HuH-7.5 (cell line): ENCODE data around the gene BICD2.
"Not testable (repeated sequence)": the region's sequence is repeated elsewhere in the genome, so short reads cannot be mapped to it uniquely, and the experiment has no call there.

Experiments used
- DNase-seq: peaks from one replicate; pipeline ENCODE4 v3.0.0; 2011; ENCODE audit warnings: low spot score

BICD2 gene

GRCh38 chr9:92770360-92770995 lies 5.8 kb upstream of the BICD2 start:
- no peak for DNase-seq

DNA sequence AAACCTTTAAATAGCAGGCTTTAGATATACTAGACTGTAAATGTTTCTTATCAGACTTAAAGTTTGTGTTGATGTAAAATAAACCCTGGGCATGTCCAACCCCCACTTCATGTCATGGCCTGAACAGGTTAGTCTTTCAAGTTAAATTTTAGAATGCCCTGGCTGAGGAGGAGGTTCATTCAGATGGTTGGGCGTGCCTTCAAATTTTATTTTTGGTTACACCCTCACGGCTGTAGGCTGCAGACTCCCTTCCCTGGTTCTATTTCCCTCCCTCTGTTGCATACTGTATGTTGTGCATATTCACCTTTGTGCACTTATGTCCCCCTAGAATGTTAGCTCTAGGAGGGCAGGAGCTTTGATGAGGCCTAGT lies 5.3 kb upstream of the BICD2 start:
- DNase-seq, result no peak

GRCh38 chr9:92769286-92769685 lies 4.7 kb upstream of the BICD2 start:
- no peak for DNase-seq

- not testable (repeated sequence) for DNase-seq
These were observed 4.2 kb upstream of the BICD2 start for GRCh38 chr9:92768816-92769215.

DNA sequence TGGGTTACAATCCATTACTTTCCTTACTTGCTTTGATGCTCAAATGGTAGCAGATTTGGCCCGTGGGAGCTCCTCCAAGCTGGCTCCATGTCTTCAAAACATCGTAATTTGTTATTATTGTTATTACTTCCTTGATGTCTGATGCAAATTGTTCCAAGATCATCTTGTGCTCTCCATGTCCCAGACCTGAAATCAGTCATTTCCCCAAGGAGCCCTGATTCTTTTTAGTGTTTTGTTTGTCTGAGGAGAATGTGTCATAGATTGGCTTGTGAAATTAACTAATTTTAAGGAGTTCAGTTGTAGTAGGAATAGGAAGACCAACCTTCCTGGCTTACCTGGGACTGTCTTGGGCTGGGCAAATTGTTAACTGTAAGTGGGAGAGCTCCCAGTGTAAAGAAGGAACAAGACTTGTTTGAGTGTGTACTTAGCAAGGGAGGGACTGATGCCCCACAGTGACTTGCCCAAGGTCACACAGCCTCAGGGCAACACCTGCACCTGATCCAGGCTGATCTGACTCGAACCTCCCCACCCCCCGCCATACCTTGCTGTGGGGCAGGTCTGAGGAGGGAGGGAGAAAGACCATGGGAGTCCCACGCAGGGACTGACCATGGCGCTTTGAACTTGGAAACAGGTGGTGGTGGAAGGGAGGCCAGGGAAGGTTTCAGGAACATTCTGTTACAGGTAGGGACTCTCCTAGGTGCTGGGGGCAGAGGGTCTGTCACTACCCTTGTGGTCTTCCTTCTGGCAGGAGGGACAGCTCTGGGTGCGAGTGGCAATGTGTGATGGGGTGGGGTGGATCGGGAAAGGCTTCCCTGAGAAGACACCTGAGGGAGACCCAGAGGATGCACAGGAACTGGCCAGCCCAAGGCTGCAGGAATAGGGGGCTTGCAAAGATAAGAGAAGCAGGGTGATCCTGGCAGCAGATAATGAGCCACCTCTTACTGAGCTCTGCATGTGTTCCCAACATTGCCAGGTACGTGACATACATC lies 2.7 kb upstream of the BICD2 start:
- no peak for DNase-seq

DNA sequence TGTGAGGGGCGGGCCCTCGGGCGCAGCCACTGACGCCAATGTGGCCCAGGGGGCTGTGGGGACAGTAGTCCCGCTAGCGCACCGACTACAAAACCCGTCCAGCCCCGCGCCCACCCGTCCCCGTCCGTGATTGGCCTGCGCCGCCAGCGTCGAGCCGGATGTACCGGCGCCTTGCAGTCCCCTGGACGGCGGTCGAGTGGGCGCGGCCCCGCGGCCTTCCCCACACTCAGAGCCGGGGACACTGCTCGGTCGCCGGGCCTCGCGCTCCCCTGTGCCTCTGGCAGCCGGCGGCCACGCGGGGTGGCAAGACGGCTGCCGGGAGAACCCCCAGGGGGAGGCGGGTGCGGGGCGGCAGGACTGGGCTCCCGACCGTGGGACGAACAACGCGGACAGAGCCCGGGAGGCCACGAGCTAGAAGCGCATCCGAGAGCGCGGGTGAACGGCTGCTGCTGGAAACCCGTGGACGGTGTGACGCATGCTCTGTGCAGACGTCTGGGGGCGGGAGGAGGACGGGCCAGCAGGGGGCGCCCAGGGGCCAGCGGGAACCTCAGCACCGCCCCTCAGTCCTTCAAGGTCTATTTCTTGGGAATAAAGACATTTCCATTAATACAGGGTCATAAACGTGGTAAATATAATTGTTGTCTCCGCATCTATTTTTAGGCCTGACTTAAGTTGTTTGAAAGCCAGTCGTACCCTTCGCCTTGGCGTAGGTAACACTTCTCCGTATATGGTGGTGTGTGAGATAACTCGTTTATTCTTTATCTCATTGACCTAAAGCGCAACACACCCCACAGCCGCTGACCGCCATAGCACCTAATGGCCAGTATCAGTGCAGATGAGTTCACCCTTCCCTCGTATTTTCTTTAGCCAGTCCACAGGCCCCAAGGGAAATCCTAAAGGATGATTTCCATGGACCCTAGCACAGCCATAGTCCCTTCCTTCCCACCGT lies 629 bp upstream of the BICD2 start:
- peak; percentile 98 for DNase-seq

DNA sequence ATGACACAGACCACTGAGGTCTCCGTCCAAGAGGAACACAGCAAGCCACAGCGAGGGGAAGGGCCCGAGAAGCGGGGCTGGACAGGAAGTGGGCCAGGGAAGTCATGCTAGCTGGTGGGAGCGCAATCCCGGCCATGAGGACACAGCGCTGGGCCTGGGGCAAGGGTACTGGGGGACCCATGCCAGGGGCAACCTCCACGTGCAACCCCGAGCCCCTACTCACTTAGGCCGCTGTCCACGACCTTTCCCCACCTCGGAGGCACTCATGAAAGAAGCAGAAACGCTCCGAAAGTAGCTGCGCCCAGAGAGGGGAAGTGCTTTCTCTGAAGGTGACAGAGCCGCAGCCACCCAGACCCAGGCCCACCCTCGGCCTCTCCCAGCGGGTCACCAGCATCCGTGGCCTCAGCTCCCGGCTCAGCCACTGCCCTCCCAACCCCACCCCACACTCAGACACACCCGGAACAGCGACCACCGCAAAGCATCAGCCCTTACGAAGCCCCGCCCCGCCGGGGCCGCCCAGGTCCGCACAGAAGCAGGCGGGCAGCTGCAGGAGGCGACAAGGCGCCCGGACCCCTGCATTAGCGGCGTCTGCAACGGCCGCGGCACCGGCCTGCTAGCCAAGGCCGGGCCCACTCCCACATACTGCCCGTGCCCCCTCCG lies 782 bp downstream of the BICD2 start:
- DNase-seq, result peak; percentile 48

- DNase-seq, result no peak
These were observed 1.6 kb downstream of the BICD2 start for GRCh38 chr9:92762781-92763708.

GRCh38 chr9:92762196-92762595 lies 2.4 kb downstream of the BICD2 start:
- no peak for DNase-seq

- DNase-seq, result no peak
These were observed 2.9 kb downstream of the BICD2 start for GRCh38 chr9:92761686-92762085.

DNA sequence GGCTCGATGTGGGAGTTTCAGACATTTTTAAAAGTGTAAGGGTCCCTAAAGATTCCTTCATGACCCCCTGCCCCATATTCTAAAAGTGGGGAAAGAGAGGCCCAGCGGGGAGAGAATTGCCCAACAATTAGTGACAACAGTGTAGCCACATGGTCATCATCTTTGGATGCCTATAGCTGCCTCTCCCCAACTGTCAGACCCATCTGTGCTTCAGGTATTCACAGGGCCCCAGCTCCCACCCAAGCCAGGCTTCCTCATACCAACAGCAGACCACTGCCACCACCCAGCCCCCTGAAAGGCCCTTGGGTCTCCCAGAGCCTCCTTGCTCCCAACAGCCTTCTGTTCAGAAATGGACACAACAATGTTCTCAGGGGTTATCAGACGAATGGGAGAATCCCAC lies 4.1 kb downstream of the BICD2 start:
- DNase-seq, result no peak

GRCh38 chr9:92760070-92760469 lies 4.6 kb downstream of the BICD2 start:
- DNase-seq, result no peak

DNA sequence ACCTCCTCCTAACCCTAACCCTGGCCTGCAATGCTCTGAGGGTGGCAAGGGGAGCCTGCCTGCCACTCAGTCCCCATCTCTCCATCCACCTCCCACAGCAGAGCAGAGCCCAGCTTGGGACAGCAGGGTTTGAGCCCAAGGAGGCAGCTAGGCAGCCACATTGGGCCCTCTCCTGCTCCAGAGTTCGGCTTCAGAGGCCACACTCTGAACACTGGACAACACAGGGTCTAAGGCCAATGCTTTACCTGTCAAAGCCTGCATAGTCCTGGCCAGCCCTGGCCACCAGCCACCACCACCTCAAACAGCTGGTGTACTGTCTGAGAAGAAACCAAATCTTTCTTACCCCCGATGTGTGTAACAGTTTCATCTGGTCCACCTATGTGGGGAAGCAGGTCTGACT lies 5.2 kb downstream of the BICD2 start:
- DNase-seq, result no peak

- DNase-seq, result no peak
These were observed 7.8 kb downstream of the BICD2 start for GRCh38 chr9:92756792-92757191.

- no peak for DNase-seq
These were observed 10.4 kb downstream of the BICD2 start for GRCh38 chr9:92754091-92754745.

- DNase-seq, result no peak
These were observed 11.7 kb downstream of the BICD2 start for GRCh38 chr9:92752812-92753404.

DNA sequence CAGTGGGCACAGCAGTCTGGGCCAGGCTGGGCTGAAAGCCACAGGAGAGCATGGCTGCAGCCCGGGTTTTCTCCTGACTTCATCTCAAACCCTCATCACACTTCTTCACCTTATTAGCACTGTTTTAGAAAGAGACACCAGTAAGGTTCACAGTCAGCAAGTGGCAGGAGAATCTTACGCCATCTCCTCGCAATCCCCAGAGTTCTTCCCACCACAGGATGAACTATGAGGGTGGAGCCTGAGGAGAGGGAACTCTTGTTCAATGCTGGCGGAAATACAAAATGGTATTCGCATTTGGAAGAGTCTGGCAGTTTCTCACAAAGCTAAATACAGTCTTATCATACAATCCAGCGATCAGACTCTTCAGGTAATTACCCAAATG lies 14.7 kb downstream of the BICD2 start:
- DNase-seq, result no peak

DNA sequence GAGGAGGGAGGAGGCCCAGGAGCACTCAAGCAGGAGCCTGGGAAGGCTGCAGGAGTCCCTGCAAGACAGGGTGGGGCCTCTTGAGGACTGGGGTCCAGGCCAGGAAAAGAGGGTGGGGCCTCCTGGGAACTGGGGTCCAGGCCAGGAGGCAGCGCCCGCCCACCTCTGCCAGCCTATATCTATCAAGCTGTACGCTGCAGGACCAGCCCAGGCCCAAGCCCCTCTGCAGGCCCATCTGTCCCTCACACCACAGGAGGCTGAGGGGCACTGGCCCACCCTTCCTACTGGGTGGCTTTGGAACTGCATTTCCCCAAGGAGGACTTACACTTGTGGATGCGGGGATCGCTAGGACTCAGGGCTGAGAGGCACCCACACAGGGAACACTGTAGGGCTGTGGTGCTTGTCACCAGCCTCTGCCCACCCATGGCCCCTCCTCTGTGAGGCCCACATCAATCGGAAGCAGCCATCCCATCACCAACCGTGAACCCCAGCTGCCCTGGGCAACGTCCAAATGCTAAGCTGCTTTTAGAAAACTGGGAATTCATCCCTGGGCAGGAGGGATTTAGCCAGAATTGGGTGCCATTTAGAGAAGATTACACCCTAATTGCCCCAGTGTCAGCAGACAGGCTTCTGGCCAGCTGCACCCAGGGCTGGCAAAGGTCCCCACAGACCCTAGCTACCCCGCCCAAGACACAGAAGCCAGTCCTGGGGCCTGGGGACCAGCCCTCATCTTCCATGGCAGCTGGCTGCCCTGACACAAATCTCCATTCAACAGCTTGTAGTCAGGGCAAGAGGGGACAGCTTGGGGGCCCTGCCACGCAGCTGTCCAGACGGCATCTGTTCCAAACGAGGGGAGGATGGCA lies 15.3 kb downstream of the BICD2 start:
- no peak for DNase-seq

DNA sequence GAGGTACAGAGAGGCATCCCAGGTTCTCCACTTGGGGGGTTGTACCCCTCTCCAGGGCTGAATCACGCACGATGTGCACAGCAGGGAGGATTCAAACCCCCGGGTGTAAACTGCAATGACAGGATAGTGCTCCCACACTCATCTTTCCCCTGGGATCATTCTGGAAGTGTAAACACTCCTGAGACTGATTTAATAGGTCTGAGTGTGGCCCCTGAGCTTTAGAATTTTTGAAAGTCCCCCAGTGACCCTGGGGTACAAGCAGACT lies 16.5 kb downstream of the BICD2 start:
- no peak for DNase-seq
